H1 (cell line): ENCODE results near the gene USP53. TPM values are rescaled to one million over a fixed set of nuclear protein-coding genes. Genes with fewer than 3 reads are reported as not detected.

ENCODE experiments used
- BACH1 ChIP-seq: IDR thresholded peaks from 2 replicates; pipeline ENCODE4 v1.6.1; 2012; ENCODE audit warnings: low read length, improper control_type of control experiment
- KDM1A ChIP-seq: fragments of 200-600, 300-600 bp; sonication (generic); IDR thresholded peaks from 2 replicates; pipeline ENCODE4 v1.7.1; 2016; ENCODE audit warnings: mild to moderate bottlenecking, low read length, borderline replicate concordance
- KDM4A ChIP-seq: IDR thresholded peaks from one replicate; pipeline ENCODE4 v1.7.1; 2012; ENCODE audit warnings: low read depth, mild to moderate bottlenecking, moderate library complexity, low read length, inconsistent platforms; ENCODE audit not compliant: severe bottlenecking
- SRF ChIP-seq: IDR thresholded peaks from 2 replicates; pipeline ENCODE4 v1.6.1; 2011; ENCODE audit warnings: mild to moderate bottlenecking, low read depth, low read length, moderate library complexity
- polyA plus RNA-seq, 7 experiments: library from polyadenylated mRNA; depleted of rRNA in 3 of 7; stranded (reverse) in 5 of 7; unstranded in 2 of 7; fragments of >200 nt in 5 of 7; fragments of 200-250 nt in 2 of 7; gene quantifications; 1 replicate in 5 of 7; 2 replicates in 1 of 7; 4 replicates in 1 of 7; pipeline versions ENCODE4 v1.2.1 to v1.2.3, GENCODE V29; 2011 to 2013; ENCODE audit warnings: missing spikeins in 2 of 7, mixed read lengths in 2 of 7
- total RNA-seq: library from RNA; stranded (reverse); fragmentation: NEBNext Ultra II Directional; extraction: Animal tissue kit (Norgen Biotek cat#: 25700); gene quantifications from 2 replicates; pipeline ENCODE4 v1.2.1, GENCODE V29; 2021

The USP53 gene
- total and polyA plus RNA-seq, 2 of the 8 experiments (the other 6 are each of a cell fraction or from before 2014, with no cell fraction given) = 2.9 to 14.9 TPM

GRCh38 chr4:119207051-119207450 is 5.5 kb upstream of the USP53 start (continued):
- TF ChIP-seq BACH1 (no peak), SRF (no peak), KDM1A (no peak), KDM4A (no peak)
